ENCODE data around the gene ZNF280B.

GRCh38 chr22:22521631-22522030 is 13.1 kb upstream of the ZNF280B start:
- TF ChIP-seq, protein P1, sequence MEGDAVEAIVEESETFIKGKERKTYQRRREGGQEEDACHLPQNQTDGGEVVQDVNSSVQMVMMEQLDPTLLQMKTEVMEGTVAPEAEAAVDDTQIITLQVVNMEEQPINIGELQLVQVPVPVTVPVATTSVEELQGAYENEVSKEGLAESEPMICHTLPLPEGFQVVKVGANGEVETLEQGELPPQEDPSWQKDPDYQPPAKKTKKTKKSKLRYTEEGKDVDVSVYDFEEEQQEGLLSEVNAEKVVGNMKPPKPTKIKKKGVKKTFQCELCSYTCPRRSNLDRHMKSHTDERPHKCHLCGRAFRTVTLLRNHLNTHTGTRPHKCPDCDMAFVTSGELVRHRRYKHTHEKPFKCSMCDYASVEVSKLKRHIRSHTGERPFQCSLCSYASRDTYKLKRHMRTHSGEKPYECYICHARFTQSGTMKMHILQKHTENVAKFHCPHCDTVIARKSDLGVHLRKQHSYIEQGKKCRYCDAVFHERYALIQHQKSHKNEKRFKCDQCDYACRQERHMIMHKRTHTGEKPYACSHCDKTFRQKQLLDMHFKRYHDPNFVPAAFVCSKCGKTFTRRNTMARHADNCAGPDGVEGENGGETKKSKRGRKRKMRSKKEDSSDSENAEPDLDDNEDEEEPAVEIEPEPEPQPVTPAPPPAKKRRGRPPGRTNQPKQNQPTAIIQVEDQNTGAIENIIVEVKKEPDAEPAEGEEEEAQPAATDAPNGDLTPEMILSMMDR (IDR thresholded peaks at IDR 0.05; ENCODE audit: insufficient read depth, low read depth, low read length) = no peak
- no peak for TF ChIP-seq EZH2 (IDR thresholded peaks at IDR 0.05; ENCODE audit: insufficient read depth, low read length)

All from astrocyte (in vitro differentiated cells and primary cell).